Spleen (tissue), 11 donors: ENCODE data around the gene ZNF385D. TPM values are rescaled to one million over a fixed set of nuclear protein-coding genes. Genes with fewer than 3 reads are reported as not detected.
A peak's percentile ranks its signal among the peaks of the same experiment; 100 is the strongest.
"Not testable (repeated sequence)": the region's sequence is repeated elsewhere in the genome, so short reads cannot be mapped to it uniquely, and the experiment has no call there.

Experiments
- DNase-seq: peaks from one replicate; pipeline ENCODE4 v3.0.0-alpha.2; 2020
- H3K27ac ChIP-seq, 8 donors: fragments of 200-600 bp; sonication (generic) in 7 of 8; 1 replicate in 4 of 8; 2 replicates in 4 of 8; pipeline versions ENCODE4 v1.5.0 to v1.8.0; 2016 to 2021; ENCODE audit warnings: inconsistent platforms in 4 of 8, mild to moderate bottlenecking in 4 of 8, moderate library complexity in 1 of 8
- H3K27me3 ChIP-seq, 7 donors: fragments of 200-600 bp; sonication (generic) in 6 of 7; replicated peaks in 1 of 7; 1 replicate in 4 of 7; 2 replicates in 3 of 7; pipeline versions ENCODE4 v1.5.0 to v1.8.0; 2016 to 2021; ENCODE audit warnings: inconsistent platforms in 3 of 7, mild to moderate bottlenecking in 1 of 7
- H3K36me3 ChIP-seq, 6 donors: fragments of 200-600 bp; sonication (generic) in 5 of 6; 1 replicate in 4 of 6; 2 replicates in 2 of 6; pipeline versions ENCODE4 v1.5.0 to v1.8.0; 2016 to 2021; ENCODE audit warnings: inconsistent platforms in 2 of 6
- H3K4me1 ChIP-seq, 6 donors: fragments of 200-600 bp; sonication (generic) in 5 of 6; 1 replicate in 3 of 6; 2 replicates in 3 of 6; pipeline versions ENCODE4 v1.5.0 to v1.8.0; 2016 to 2021; ENCODE audit warnings: inconsistent platforms in 3 of 6
- H3K4me3 ChIP-seq, 8 donors: fragments of 200-600 bp; sonication (generic) in 7 of 8; 1 replicate in 4 of 8; 2 replicates in 4 of 8; pipeline versions ENCODE4 v1.5.0 to v1.8.0; 2016 to 2021; ENCODE audit warnings: inconsistent platforms in 4 of 8, mild to moderate bottlenecking in 4 of 8, moderate library complexity in 2 of 8
- H3K9me3 ChIP-seq, 8 donors: fragments of 200-600 bp; sonication (generic) in 7 of 8; 1 replicate in 4 of 8; 2 replicates in 4 of 8; pipeline versions ENCODE4 v1.5.0 to v1.8.0; 2016 to 2021; ENCODE audit warnings: inconsistent platforms in 4 of 8
- CTCF ChIP-seq, 11 experiments: fragments of 200-600 bp in 7 of 11; fragments of 450-650 bp in 4 of 11; sonication (generic) in 4 of 11; IDR thresholded peaks in 8 of 11; conservative IDR thresholded peaks in 3 of 11; 1 replicate in 7 of 11; 2 replicates in 4 of 11; pipeline versions ENCODE4 v1.4.0 to v1.8.0; 2016 to 2021; ENCODE audit warnings: antibody characterized with exemption in 11 of 11, inconsistent platforms in 4 of 11, mild to moderate bottlenecking in 1 of 11
- POLR2A ChIP-seq, 3 donors: fragments of 450-650 bp; IDR thresholded peaks; one replicate each; pipeline ENCODE4 v1.5.1; 2017; ENCODE audit warnings: antibody characterized with exemption in 3 of 3, mild to moderate bottlenecking in 1 of 3
- POLR2AphosphoS5 ChIP-seq, 3 donors: sonication (generic); formaldehyde crosslinking; IDR thresholded peaks; one replicate each; pipeline ENCODE4 v1.5.1; 2017; ENCODE audit warnings: antibody characterized with exemption in 3 of 3
- WGBS, 5 donors: extraction: QIAGEN DNeasy Blood & Tissue Kit in 3 of 5; methylation state at CpG; one replicate each; pipeline versions ENCODE4 v1.1.5 to v1.1.7; 2013 to 2018; 5-methylcytosine and 5-hydroxymethylcytosine counted together
- intact Hi-C: fragments of 100-400 bp; cut with DNase I; formaldehyde crosslinking; loops from one replicate; pipeline ENCODE4 v1.15.0; 2023; ENCODE audit warnings: low total_unique reads
- polyA plus RNA-seq, 3 donors: library from polyadenylated mRNA; stranded (reverse); fragments of 200-250 nt; gene quantifications; one replicate each; pipeline ENCODE4 v1.2.1, GENCODE V29; 2013
- total RNA-seq, 7 donors: library from RNA; depleted of rRNA in 3 of 7; stranded (reverse); fragments of >200 nt in 3 of 7; fragmentation: NEBNext Ultra II Directional in 4 of 7; extraction: Animal tissue kit (Norgen Biotek cat#: 25700) in 4 of 7; gene quantifications; one replicate each; pipeline versions ENCODE4 v1.1.0 to v1.2.1, GENCODE V29; 2016 to 2021
- donor health status: healthy with polysubstance abuse.
- donor health status: DM: no; HTN: no; CAD: no; lungs with moderate emphysema.
- donor health status: DM: no; HTN: no; CAD: no.
- donor health status: Bipolar disorder and iron deficiency.
- donor health status: healthy.
- donor health status: DM: no; HTN: no; CAD: no.
- donor health status: DM: yes; HTN: yes; CAD: no.

ZNF385D gene
- total and polyA plus RNA-seq, 10 donors, result 0.05 to 3.2 (median 0.70) TPM

GRCh38 chr3:21487520-21487919 is 263.5 kb downstream of the ZNF385D start:
- Histone ChIP-seq H3K4me1 (no peaks in the 10 kb centered on the region), H3K4me3 (no peak overlapping the region), H3K36me3 (no peaks in the 10 kb centered on the region), H3K27me3 (no peaks in the 10 kb centered on the region), H3K27ac (no peak overlapping the region), H3K9me3 (no peaks in the 10 kb centered on the region)
- 72 to 93% (median 86%) methylated on average over 1 of the region's 1 CpG for WGBS, 5 donors
- intact Hi-C loops, result no loop called here
- no peak for DNase-seq
- TF ChIP-seq CTCF (IDR thresholded peaks at IDR 0.05 in 8 of 11, conservative IDR thresholded peaks at IDR 0.05 in 3 of 11) (no peak), POLR2A (IDR thresholded peaks at IDR 0.05) (no peak), POLR2AphosphoS5 (IDR thresholded peaks at IDR 0.05) (no peak)

- H3K4me1 ChIP-seq, H3K27ac ChIP-seq, H3K36me3 ChIP-seq, H3K9me3 ChIP-seq, H3K27me3 ChIP-seq, DNase-seq, intact Hi-C loops, H3K4me3 ChIP-seq: not testable (repeated sequence)
- WGBS, 5 donors, result 63 to 86% (median 69%) methylated on average over 1 to 2 of the region's 4 CpGs
Observed at GRCh38 chr3:21486024-21486935, 264.7 kb downstream of the ZNF385D start.

GRCh38 chr3:21484828-21485144 is 266.2 kb downstream of the ZNF385D start:
- H3K9me3 ChIP-seq, result no peaks in the 10 kb centered on the region
- no peak for DNase-seq
- no peaks in the 10 kb centered on the region for H3K4me1 ChIP-seq
- H3K27ac ChIP-seq, result no peak overlapping the region
- no peak for TF ChIP-seq POLR2A (IDR thresholded peaks at IDR 0.05)
- TF ChIP-seq CTCF (IDR thresholded peaks at IDR 0.05 in 8 of 11, conservative IDR thresholded peaks at IDR 0.05 in 3 of 11), result no peak
- no peak for TF ChIP-seq POLR2AphosphoS5 (IDR thresholded peaks at IDR 0.05)
- no peaks in the 10 kb centered on the region for H3K36me3 ChIP-seq
- no peaks in the 10 kb centered on the region for H3K27me3 ChIP-seq
- intact Hi-C loops, result no loop called here
- no peak overlapping the region for H3K4me3 ChIP-seq
- WGBS, 5 donors, result 33 to 74% (median 46%) methylated on average over 1 of the region's 1 CpG

GRCh38 chr3:21484057-21484827 is 266.8 kb downstream of the ZNF385D start:
- WGBS, 5 donors, result 68 to 78% (median 74%) methylated on average over 5 of the region's 5 CpGs
- no peaks in the 10 kb centered on the region for H3K36me3 ChIP-seq
- no peaks in the 10 kb centered on the region for H3K4me1 ChIP-seq
- H3K4me3 ChIP-seq, result no peak overlapping the region
- no peak for DNase-seq
- peak in 6 of 11 experiments; percentile 20 to 46 (median 32) for TF ChIP-seq CTCF (IDR thresholded peaks at IDR 0.05 in 8 of 11, conservative IDR thresholded peaks at IDR 0.05 in 3 of 11)
- TF ChIP-seq POLR2A (IDR thresholded peaks at IDR 0.05), result no peak
- no peak overlapping the region for H3K27ac ChIP-seq
- H3K9me3 ChIP-seq, result no peaks in the 10 kb centered on the region
- intact Hi-C loops, result no loop called here
- no peaks in the 10 kb centered on the region for H3K27me3 ChIP-seq
